DND-41 (cell line): ENCODE results near the gene LARP1B.

Experiments
- ATAC-seq: fragments of 200-7000 bp; cut with Tn5 transposase; 3 replicates; pipeline ENCODE4 v1.9.1; 2021; ENCODE audit warnings: low read depth; ENCODE audit not compliant: insufficient read depth
- DNase-seq: peaks from one replicate; pipeline ENCODE4 v3.0.0-alpha.2; 2020
- H2AFZ ChIP-seq: 2 replicates; pipeline ENCODE4 v1.6.0; 2012; ENCODE audit warnings: low read depth, low read length
- H3K27ac ChIP-seq: 2 replicates; pipeline ENCODE4 v1.5.1; 2012; ENCODE audit warnings: low read length, inconsistent platforms
- H3K27me3 ChIP-seq: fragments of 200-600 bp; sonication (generic); 2 replicates; pipeline ENCODE4 v1.6.0; 2012; ENCODE audit warnings: low read length, mild to moderate bottlenecking, inconsistent platforms; ENCODE audit not compliant: insufficient read depth, poor library complexity
- H3K36me3 ChIP-seq: 2 replicates; pipeline ENCODE4 v1.5.1; 2012; ENCODE audit warnings: low read length, inconsistent platforms; ENCODE audit not compliant: insufficient read depth
- H3K4me1 ChIP-seq: 2 replicates; pipeline ENCODE4 v1.5.1; 2012; ENCODE audit warnings: mild to moderate bottlenecking, low read length; ENCODE audit not compliant: insufficient read depth
- H3K4me2 ChIP-seq: 2 replicates; pipeline ENCODE4 v1.6.0; 2012; ENCODE audit warnings: mild to moderate bottlenecking, moderate library complexity, low read length, inconsistent platforms; ENCODE audit not compliant: insufficient read depth
- H3K4me3 ChIP-seq, 2 experiments: fragments of 200-600 bp in 1 of 2; shearing (Covaris generic) in 1 of 2; 2 replicates each; pipeline ENCODE4 v1.5.1; 2012 to 2016; ENCODE audit warnings: inconsistent platforms in 2 of 2, low read length in 2 of 2, mild to moderate bottlenecking in 2 of 2, low read depth in 1 of 2, moderate library complexity in 1 of 2
- H3K79me2 ChIP-seq: 2 replicates; pipeline ENCODE4 v1.6.0; 2012; ENCODE audit warnings: low read length, inconsistent platforms; ENCODE audit not compliant: insufficient read depth
- H3K9ac ChIP-seq: 2 replicates; pipeline ENCODE4 v1.6.0; 2012; ENCODE audit warnings: low read depth, mild to moderate bottlenecking, inconsistent platforms, low read length, moderate library complexity
- H3K9me3 ChIP-seq: 2 replicates; pipeline ENCODE4 v1.5.1; 2012; ENCODE audit warnings: low read length, moderate library complexity, mild to moderate bottlenecking, inconsistent platforms; ENCODE audit not compliant: insufficient read depth, severe bottlenecking
- H4K20me1 ChIP-seq: 2 replicates; pipeline ENCODE4 v1.6.0; 2012; ENCODE audit warnings: low read length; ENCODE audit not compliant: insufficient read depth
- EZH2 ChIP-seq: IDR thresholded peaks from 3 replicates; pipeline ENCODE4 v1.6.1; 2012; ENCODE audit warnings: borderline replicate concordance, low read depth, mild to moderate bottlenecking, moderate library complexity, low read length, inconsistent platforms; ENCODE audit not compliant: severe bottlenecking
- TF ChIP-seq, protein P1 (sequence below): IDR thresholded peaks from 2 replicates; pipeline ENCODE4 v1.5.1; 2012; ENCODE audit warnings: borderline replicate concordance, low read length, moderate library complexity, mild to moderate bottlenecking; ENCODE audit not compliant: poor library complexity, severe bottlenecking; ENCODE audit errors: extremely low read depth

LARP1B gene

GRCh38 chr4:128060699-128061565 lies at the start of gene LARP1B:
Gene LARP1B (plus strand): TSS chr4:128061312. CDS start chr4:128074952, 13,640 bp downstream.
- no peaks in the 10 kb centered on the region for H3K27me3 ChIP-seq
- peak; percentile 95 for DNase-seq
- no peak for TF ChIP-seq EZH2
- TF ChIP-seq, protein P1, sequence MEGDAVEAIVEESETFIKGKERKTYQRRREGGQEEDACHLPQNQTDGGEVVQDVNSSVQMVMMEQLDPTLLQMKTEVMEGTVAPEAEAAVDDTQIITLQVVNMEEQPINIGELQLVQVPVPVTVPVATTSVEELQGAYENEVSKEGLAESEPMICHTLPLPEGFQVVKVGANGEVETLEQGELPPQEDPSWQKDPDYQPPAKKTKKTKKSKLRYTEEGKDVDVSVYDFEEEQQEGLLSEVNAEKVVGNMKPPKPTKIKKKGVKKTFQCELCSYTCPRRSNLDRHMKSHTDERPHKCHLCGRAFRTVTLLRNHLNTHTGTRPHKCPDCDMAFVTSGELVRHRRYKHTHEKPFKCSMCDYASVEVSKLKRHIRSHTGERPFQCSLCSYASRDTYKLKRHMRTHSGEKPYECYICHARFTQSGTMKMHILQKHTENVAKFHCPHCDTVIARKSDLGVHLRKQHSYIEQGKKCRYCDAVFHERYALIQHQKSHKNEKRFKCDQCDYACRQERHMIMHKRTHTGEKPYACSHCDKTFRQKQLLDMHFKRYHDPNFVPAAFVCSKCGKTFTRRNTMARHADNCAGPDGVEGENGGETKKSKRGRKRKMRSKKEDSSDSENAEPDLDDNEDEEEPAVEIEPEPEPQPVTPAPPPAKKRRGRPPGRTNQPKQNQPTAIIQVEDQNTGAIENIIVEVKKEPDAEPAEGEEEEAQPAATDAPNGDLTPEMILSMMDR: no peak
- peak; percentile 86 for ATAC-seq
- H3K79me2 ChIP-seq: peaks cover 49% of the 10 kb centered on the region
- H3K9ac ChIP-seq: peak within 1 kb of the TSS; percentile 99
- peak within 1 kb of the TSS; percentile 96 for H3K27ac ChIP-seq
- no peaks in the 10 kb centered on the region for H3K9me3 ChIP-seq
- peak within 1 kb of the TSS; percentile 69 for H3K4me2 ChIP-seq
- peaks cover 10% of the 10 kb centered on the region; the same call in 1 of the 2 replicates for H4K20me1 ChIP-seq
- peak within 1 kb of the TSS; percentile 70 to 76 for H3K4me3 ChIP-seq
- H2AFZ ChIP-seq: peak within 1 kb of the TSS; percentile 97
- H3K36me3 ChIP-seq: no peaks in the 10 kb centered on the region; the same call in 1 of the 2 replicates
- H3K4me1 ChIP-seq: peaks cover 20% of the 10 kb centered on the region

- TF ChIP-seq, protein P1: no peak
- no peak for TF ChIP-seq EZH2
- Histone ChIP-seq H2AFZ (no peak overlapping the region), H3K79me2 (no peaks in the 10 kb centered on the region), H3K9me3 (no peaks in the 10 kb centered on the region), H4K20me1 (no peaks in the 10 kb centered on the region), H3K36me3 (peaks cover 60% of the 10 kb centered on the region), H3K27me3 (no peaks in the 10 kb centered on the region), H3K9ac (no peak overlapping the region), H3K4me2 (no peak overlapping the region), H3K27ac (no peak overlapping the region), H3K4me3 (no peak overlapping the region), H3K4me1 (no peaks in the 10 kb centered on the region)
- no peak for DNase-seq
- ATAC-seq: no peak
Measured at GRCh38 chr4:128025319-128025718, 35.8 kb upstream of the LARP1B start.

- H3K9ac ChIP-seq: no peak overlapping the region
- H3K27me3 ChIP-seq: no peaks in the 10 kb centered on the region
- no peaks in the 10 kb centered on the region for H3K9me3 ChIP-seq
- H3K4me2 ChIP-seq: no peak overlapping the region
- no peaks in the 10 kb centered on the region for H4K20me1 ChIP-seq
- no peak for DNase-seq
- H3K4me1 ChIP-seq: no peaks in the 10 kb centered on the region
- H3K79me2 ChIP-seq: no peaks in the 10 kb centered on the region
- no peak overlapping the region for H2AFZ ChIP-seq
- peaks cover 51% of the 10 kb centered on the region for H3K36me3 ChIP-seq
- ATAC-seq: no peak
- no peak overlapping the region for H3K27ac ChIP-seq
- TF ChIP-seq, protein P1: no peak
- TF ChIP-seq EZH2: no peak
- H3K4me3 ChIP-seq: no peak overlapping the region
Measured at GRCh38 chr4:128029907-128030306, 31.2 kb upstream of the LARP1B start.
